Anterior cingulate cortex (tissue), 58 donors: Measurements from ENCODE around the gene RBBP5.

Experiments used
- DNase-seq, 58 donors: peaks; one replicate each; lab custom pipeline; 2025; lab: John Stamatoyannopoulos, UW

The RBBP5 gene

GRCh38 chr1:205137901-205138300 lies 16.1 kb upstream of the RBBP5 start:
- DNase-seq, result no peak

GRCh38 chr1:205133287-205133686 lies 11.5 kb upstream of the RBBP5 start:
- DNase-seq, result no peak

- DNase-seq, result no peak
These were observed 7.8 kb upstream of the RBBP5 start for GRCh38 chr1:205129447-205130029.

- no peak for DNase-seq
These were observed 6.3 kb upstream of the RBBP5 start for GRCh38 chr1:205128050-205128449.

GRCh38 chr1:205127646-205128045 lies 5.9 kb upstream of the RBBP5 start:
- DNase-seq, result no peak

GRCh38 chr1:205124726-205125125 lies 2.9 kb upstream of the RBBP5 start:
- DNase-seq, result no peak

- no peak for DNase-seq
These were observed 708 bp upstream of the RBBP5 start for GRCh38 chr1:205122489-205122882.

- no peak for DNase-seq
These were observed 3.0 kb downstream of the RBBP5 start for GRCh38 chr1:205118752-205119151.

GRCh38 chr1:205111354-205111753 lies 10.4 kb downstream of the RBBP5 start:
- DNase-seq, result no peak

- peak in 7 of 58 donors; percentile 4 to 18 (median 12) for DNase-seq
These were observed 12.1 kb downstream of the RBBP5 start for GRCh38 chr1:205109711-205110110.

GRCh38 chr1:205109269-205109668 lies 12.5 kb downstream of the RBBP5 start:
- peak in 2 of 58 donors; percentile 14 to 31 for DNase-seq

- no peak for DNase-seq
These were observed 13.3 kb downstream of the RBBP5 start for GRCh38 chr1:205108464-205108863.

- DNase-seq, result no peak
These were observed 14.5 kb downstream of the RBBP5 start for GRCh38 chr1:205107327-205107726.

GRCh38 chr1:205102404-205102803 lies 19.4 kb downstream of the RBBP5 start:
- DNase-seq, result no peak

GRCh38 chr1:205098242-205098641 lies 23.5 kb downstream of the RBBP5 start:
- DNase-seq, result no peak

- no peak for DNase-seq
These were observed 26.4 kb downstream of the RBBP5 start for GRCh38 chr1:205095422-205095821.

GRCh38 chr1:205091043-205091740 lies 30.6 kb downstream of the RBBP5 start:
- no peak for DNase-seq

- DNase-seq, result no peak
These were observed 33.4 kb downstream of the RBBP5 start for GRCh38 chr1:205088341-205088740.

GRCh38 chr1:205084360-205084759 lies 37.4 kb downstream of the RBBP5 start, which contains the start of gene TMEM81:
TSS of gene TMEM81 (minus strand) at chr1:205084460. CDS start at chr1:205084320, 140 bp downstream.
- no peak for DNase-seq

GRCh38 chr1:205082431-205082830 lies 39.3 kb downstream of the RBBP5 start:
- DNase-seq, result no peak

GRCh38 chr1:205077934-205078311 lies 43.9 kb downstream of the RBBP5 start:
- no peak for DNase-seq

GRCh38 chr1:205077158-205077933 lies 44.4 kb downstream of the RBBP5 start:
- DNase-seq, result no peak
